K562 (cell line): ENCODE results near the gene LSM8. TPM values are rescaled to one million over a fixed set of nuclear protein-coding genes. Genes with fewer than 3 reads are reported as not detected.
A peak's percentile ranks its signal among the peaks of the same experiment; 100 is the strongest.

Source experiments
- BCOR ChIP-seq: fragments of 450-650 bp; IDR thresholded peaks from 2 replicates; pipeline ENCODE4 v1.6.1; 2016
- CBFB ChIP-seq: sonication (generic); formaldehyde crosslinking; IDR thresholded peaks from 2 replicates; pipeline ENCODE4 v1.4.0; 2020; ENCODE audit warnings: mild to moderate bottlenecking, missing genetic modification reagents
- FOXA3 ChIP-seq, 2 experiments: fragments of 450-650 bp in 1 of 2; sonication (generic) in 1 of 2; formaldehyde crosslinking; IDR thresholded peaks in 1 of 2; conservative IDR thresholded peaks in 1 of 2; 2 replicates each; pipeline versions ENCODE4 v1.4.0 to v1.8.0; 2020 to 2022; ENCODE audit warnings: mild to moderate bottlenecking in 2 of 2, missing genetic modification reagents in 1 of 2
- GABPA ChIP-seq: fragments of 200-800 bp; sonication (Bioruptor generic); conservative IDR thresholded peaks from 2 replicates; pipeline ENCODE4 v1.6.1; 2016; ENCODE audit warnings: low read depth, missing genetic modification characterization, missing compliant biosample characterization
- GABPB2 ChIP-seq: fragments of 250-450 bp; sonication (Bioruptor Pico); conservative IDR thresholded peaks from 2 replicates; pipeline ENCODE4 v1.5.1; 2021; ENCODE audit warnings: mild to moderate bottlenecking
- HOMEZ ChIP-seq: fragments of 250-450 bp; sonication (Bioruptor Pico); IDR thresholded peaks from 2 replicates; pipeline ENCODE4 v1.4.0; 2020; ENCODE audit warnings: mild to moderate bottlenecking, moderate library complexity
- ILF3 ChIP-seq: fragments of 450-650 bp; IDR thresholded peaks from 2 replicates; pipeline ENCODE4 v1.6.1; 2018; ENCODE audit warnings: antibody characterized with exemption, mild to moderate bottlenecking, moderate library complexity, borderline replicate concordance
- MEIS2 ChIP-seq: fragments of 450-650 bp; IDR thresholded peaks from 2 replicates; pipeline ENCODE4 v1.6.1; 2014; ENCODE audit warnings: mild to moderate bottlenecking; ENCODE audit not compliant: partially characterized antibody
- NFXL1 ChIP-seq: fragments of 450-650 bp; formaldehyde crosslinking; IDR thresholded peaks from 2 replicates; pipeline ENCODE4 v1.4.0; 2021; ENCODE audit warnings: mild to moderate bottlenecking
- POLR2AphosphoS2 ChIP-seq: IDR thresholded peaks from 2 replicates; pipeline ENCODE4 v1.6.1; 2012; ENCODE audit warnings: low read length, improper control_type of control experiment
- SP2 ChIP-seq: IDR thresholded peaks from 2 replicates; pipeline ENCODE4 v1.6.1; 2011; ENCODE audit warnings: mild to moderate bottlenecking, low read depth, low read length, moderate library complexity; ENCODE audit not compliant: poor library complexity, severe bottlenecking; ENCODE audit errors: extremely low read depth
- TBP ChIP-seq: optimal IDR thresholded peaks from 2 replicates; pipeline ENCODE3; 2011; ENCODE audit warnings: low read depth, low read length, improper control_type of control experiment
- ZNF197 ChIP-seq: fragments of 200-800 bp; sonication (Bioruptor generic); IDR thresholded peaks from 2 replicates; pipeline ENCODE4 v1.6.1; 2016; ENCODE audit warnings: low read depth, missing genetic modification characterization, missing compliant biosample characterization
- ZNF212 ChIP-seq: fragments of 450-650 bp; formaldehyde crosslinking; IDR thresholded peaks from 2 replicates; pipeline ENCODE4 v1.4.0; 2020; ENCODE audit warnings: mild to moderate bottlenecking
- ZNF3 ChIP-seq: fragments of 250-450 bp; sonication (Bioruptor Pico); IDR thresholded peaks from 2 replicates; pipeline ENCODE4 v1.5.0; 2021; ENCODE audit warnings: mild to moderate bottlenecking, moderate library complexity
- ZNF57 ChIP-seq: fragments of 450-650 bp; formaldehyde crosslinking; IDR thresholded peaks from 2 replicates; pipeline ENCODE4 v1.4.0; 2020; ENCODE audit warnings: mild to moderate bottlenecking, moderate library complexity
- ZNF830 ChIP-seq: fragments of 250-450 bp; sonication (Bioruptor Pico); IDR thresholded peaks from 2 replicates; pipeline ENCODE4 v1.5.0; 2021; ENCODE audit warnings: mild to moderate bottlenecking
- polyA plus RNA-seq, 8 experiments: library from polyadenylated mRNA; depleted of rRNA in 4 of 8; stranded (reverse) in 5 of 8; unstranded in 3 of 8; fragments of >200 nt; fragmentation: Nextera tagmentation in 2 of 8; fragmentation: Illumina TruSeq in 1 of 8; extraction: Ambion mirVana in 2 of 8; extraction: Trizol in 1 of 8; gene quantifications; 2 replicates each; pipeline versions ENCODE4 v1.2.1 to v1.2.3, GENCODE V29; 2011 to 2014; ENCODE audit warnings: inconsistent platforms in 1 of 8, missing spikeins in 1 of 8
- total RNA-seq, 7 experiments: library from RNA; depleted of rRNA in 6 of 7; stranded (reverse); fragments of >200 nt in 6 of 7; fragmentation: Illumina TruSeq in 2 of 7; extraction: Trizol in 2 of 7; gene quantifications; 2 replicates each; pipeline versions ENCODE4 v1.2.1 to v1.2.3, GENCODE V29; 2011 to 2021; ENCODE audit warnings: low replicate concordance in 1 of 7
- TF ChIP-seq, protein P1 (sequence below): fragments of 450-650 bp; formaldehyde crosslinking; IDR thresholded peaks from 2 replicates; pipeline ENCODE4 v1.4.0; 2020; ENCODE audit warnings: mild to moderate bottlenecking
- TF ChIP-seq, protein P2 (sequence below): fragments of 450-650 bp; IDR thresholded peaks from 2 replicates; pipeline ENCODE4 v1.6.1; 2018; ENCODE audit warnings: mild to moderate bottlenecking, low read depth; ENCODE audit not compliant: partially characterized antibody
- TF ChIP-seq, protein P3 (sequence below): fragments of 450-650 bp; IDR thresholded peaks from 2 replicates; pipeline ENCODE4 v1.6.1; 2016; ENCODE audit warnings: borderline replicate concordance
- TF ChIP-seq, protein P4 (sequence below): sonication (generic); IDR thresholded peaks from 2 replicates; pipeline ENCODE4 v1.6.1; 2016

LSM8 gene
- total and polyA plus RNA-seq, 9 of the 15 experiments (the other 6 are each of a cell fraction or from before 2014, with no cell fraction given): 81.5 to 340 (median 180) TPM

DNA sequence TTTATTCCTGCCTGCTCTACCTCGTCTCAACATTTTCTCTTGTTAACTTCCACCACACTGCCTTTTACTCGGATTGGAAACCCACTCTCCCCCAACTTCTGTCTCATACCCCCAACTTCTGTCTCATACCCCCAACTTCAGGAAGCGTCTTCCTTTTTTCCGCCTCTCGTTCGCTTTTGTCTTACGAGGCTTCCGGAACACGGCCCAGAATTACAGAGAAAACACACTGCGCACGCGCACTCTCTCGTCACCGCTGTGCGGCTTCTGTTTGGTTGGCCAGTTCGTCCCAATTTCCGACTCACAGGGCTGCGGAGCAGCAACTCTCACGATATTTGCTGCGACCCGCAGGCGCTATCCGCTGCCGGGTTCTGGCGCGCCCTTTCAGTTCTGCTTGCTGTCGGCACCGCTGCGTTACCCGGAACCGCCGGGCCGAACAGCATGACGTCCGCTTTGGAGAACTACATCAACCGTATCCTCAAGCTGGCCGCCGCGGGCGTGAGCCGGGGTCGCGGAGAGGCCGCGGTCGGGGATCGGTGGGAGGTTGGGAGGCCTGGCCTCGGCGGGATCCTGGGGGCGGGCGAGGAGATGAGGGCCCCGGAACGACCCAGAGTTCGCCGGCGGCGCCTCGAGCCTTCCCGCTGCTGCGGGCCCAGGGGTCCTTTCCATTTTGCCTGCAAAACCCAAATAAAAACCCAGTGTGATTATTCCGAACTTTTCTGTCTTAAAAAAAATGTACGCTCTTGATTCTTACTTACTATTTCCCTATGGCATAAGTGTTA, at the start of gene LSM8 (continued):
- TF ChIP-seq, protein P1, sequence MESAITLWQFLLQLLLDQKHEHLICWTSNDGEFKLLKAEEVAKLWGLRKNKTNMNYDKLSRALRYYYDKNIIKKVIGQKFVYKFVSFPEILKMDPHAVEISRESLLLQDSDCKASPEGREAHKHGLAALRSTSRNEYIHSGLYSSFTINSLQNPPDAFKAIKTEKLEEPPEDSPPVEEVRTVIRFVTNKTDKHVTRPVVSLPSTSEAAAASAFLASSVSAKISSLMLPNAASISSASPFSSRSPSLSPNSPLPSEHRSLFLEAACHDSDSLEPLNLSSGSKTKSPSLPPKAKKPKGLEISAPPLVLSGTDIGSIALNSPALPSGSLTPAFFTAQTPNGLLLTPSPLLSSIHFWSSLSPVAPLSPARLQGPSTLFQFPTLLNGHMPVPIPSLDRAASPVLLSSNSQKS (CRISPR knock-in tag): no peak
- TF ChIP-seq, protein P2, sequence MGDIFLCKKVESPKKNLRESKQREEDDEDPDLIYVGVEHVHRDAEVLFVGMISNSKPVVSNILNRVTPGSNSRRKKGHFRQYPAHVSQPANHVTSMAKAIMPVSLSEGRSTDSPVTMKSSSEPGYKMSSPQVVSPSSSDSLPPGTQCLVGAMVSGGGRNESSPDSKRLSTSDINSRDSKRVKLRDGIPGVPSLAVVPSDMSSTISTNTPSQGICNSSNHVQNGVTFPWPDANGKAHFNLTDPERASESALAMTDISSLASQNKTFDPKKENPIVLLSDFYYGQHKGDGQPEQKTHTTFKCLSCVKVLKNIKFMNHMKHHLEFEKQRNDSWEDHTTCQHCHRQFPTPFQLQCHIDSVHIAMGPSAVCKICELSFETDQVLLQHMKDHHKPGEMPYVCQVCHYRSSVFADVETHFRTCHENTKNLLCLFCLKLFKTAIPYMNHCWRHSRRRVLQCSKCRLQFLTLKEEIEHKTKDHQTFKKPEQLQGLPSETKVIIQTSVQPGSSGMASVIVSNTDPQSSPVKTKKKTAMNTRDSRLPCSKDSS: no peak
- TF ChIP-seq FOXA3 (CRISPR knock-in tag; conservative IDR thresholded peaks at IDR 0.05 in 1 of 2, IDR thresholded peaks at IDR 0.05 in 1 of 2): no peak
- TF ChIP-seq POLR2AphosphoS2: no peak
- no peak for TF ChIP-seq ZNF3 (CRISPR knock-in tag)
- TF ChIP-seq TBP: peak; percentile 97
- TF ChIP-seq ZNF57 (CRISPR knock-in tag): no peak
- TF ChIP-seq GABPB2 (CRISPR knock-in tag): no peak
- TF ChIP-seq BCOR: peak; percentile 60; the same call in 1 of the 2 replicates
- TF ChIP-seq GABPA: peak; percentile 87
- TF ChIP-seq ZNF830: peak; percentile 84; the same call in 1 of the 2 replicates
- TF ChIP-seq, protein P3, sequence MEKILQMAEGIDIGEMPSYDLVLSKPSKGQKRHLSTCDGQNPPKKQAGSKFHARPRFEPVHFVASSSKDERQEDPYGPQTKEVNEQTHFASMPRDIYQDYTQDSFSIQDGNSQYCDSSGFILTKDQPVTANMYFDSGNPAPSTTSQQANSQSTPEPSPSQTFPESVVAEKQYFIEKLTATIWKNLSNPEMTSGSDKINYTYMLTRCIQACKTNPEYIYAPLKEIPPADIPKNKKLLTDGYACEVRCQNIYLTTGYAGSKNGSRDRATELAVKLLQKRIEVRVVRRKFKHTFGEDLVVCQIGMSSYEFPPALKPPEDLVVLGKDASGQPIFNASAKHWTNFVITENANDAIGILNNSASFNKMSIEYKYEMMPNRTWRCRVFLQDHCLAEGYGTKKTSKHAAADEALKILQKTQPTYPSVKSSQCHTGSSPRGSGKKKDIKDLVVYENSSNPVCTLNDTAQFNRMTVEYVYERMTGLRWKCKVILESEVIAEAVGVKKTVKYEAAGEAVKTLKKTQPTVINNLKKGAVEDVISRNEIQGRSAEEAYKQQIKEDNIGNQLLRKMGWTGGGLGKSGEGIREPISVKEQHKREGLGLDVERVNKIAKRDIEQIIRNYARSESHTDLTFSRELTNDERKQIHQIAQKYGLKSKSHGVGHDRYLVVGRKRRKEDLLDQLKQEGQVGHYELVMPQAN: peak; percentile 66
- TF ChIP-seq ILF3: no peak
- no peak for TF ChIP-seq CBFB (CRISPR knock-in tag)
- no peak; the same call in 1 of the 2 replicates for TF ChIP-seq ZNF197 (CRISPR knock-in tag)
- peak; percentile 80 for TF ChIP-seq MEIS2
- TF ChIP-seq NFXL1: no peak
- no peak for TF ChIP-seq SP2
- TF ChIP-seq HOMEZ (CRISPR knock-in tag): no peak
- 0 out of 2 replicates have a peak, but pooled peaks have one; percentile 58 for TF ChIP-seq ZNF212 (CRISPR knock-in tag)
- TF ChIP-seq, protein P4, sequence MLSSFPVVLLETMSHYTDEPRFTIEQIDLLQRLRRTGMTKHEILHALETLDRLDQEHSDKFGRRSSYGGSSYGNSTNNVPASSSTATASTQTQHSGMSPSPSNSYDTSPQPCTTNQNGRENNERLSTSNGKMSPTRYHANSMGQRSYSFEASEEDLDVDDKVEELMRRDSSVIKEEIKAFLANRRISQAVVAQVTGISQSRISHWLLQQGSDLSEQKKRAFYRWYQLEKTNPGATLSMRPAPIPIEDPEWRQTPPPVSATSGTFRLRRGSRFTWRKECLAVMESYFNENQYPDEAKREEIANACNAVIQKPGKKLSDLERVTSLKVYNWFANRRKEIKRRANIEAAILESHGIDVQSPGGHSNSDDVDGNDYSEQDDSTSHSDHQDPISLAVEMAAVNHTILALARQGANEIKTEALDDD: no peak
